GM12874 (cell line): ENCODE data around the gene PEMT.

ENCODE experiments used
- CTCF ChIP-seq: IDR thresholded peaks from 2 replicates; pipeline ENCODE4 v1.5.1; 2011; ENCODE audit warnings: low read depth, mild to moderate bottlenecking, control low read depth, low read length, moderate library complexity; ENCODE audit not compliant: insufficient read depth

The PEMT gene

GRCh38 chr17:17546399-17547185 lies 44.9 kb downstream of the PEMT start:
- no peak for TF ChIP-seq CTCF

- TF ChIP-seq CTCF, result no peak
Measured at GRCh38 chr17:17545984-17546383, 45.5 kb downstream of the PEMT start.

GRCh38 chr17:17545031-17545820 lies 46.3 kb downstream of the PEMT start:
- TF ChIP-seq CTCF, result no peak

GRCh38 chr17:17542906-17543635 lies 48.4 kb downstream of the PEMT start:
- TF ChIP-seq CTCF, result no peak

GRCh38 chr17:17541640-17542001 lies 49.9 kb downstream of the PEMT start:
- TF ChIP-seq CTCF, result no peak

- no peak for TF ChIP-seq CTCF
Measured at GRCh38 chr17:17540935-17541639, 50.4 kb downstream of the PEMT start.
